RPMI8226 (cell line): ENCODE data around the gene UQCR10.

Experiments used
- DNase-seq: peaks from one replicate; pipeline ENCODE4 v3.0.0-alpha.2; 2015

Gene UQCR10

DNA sequence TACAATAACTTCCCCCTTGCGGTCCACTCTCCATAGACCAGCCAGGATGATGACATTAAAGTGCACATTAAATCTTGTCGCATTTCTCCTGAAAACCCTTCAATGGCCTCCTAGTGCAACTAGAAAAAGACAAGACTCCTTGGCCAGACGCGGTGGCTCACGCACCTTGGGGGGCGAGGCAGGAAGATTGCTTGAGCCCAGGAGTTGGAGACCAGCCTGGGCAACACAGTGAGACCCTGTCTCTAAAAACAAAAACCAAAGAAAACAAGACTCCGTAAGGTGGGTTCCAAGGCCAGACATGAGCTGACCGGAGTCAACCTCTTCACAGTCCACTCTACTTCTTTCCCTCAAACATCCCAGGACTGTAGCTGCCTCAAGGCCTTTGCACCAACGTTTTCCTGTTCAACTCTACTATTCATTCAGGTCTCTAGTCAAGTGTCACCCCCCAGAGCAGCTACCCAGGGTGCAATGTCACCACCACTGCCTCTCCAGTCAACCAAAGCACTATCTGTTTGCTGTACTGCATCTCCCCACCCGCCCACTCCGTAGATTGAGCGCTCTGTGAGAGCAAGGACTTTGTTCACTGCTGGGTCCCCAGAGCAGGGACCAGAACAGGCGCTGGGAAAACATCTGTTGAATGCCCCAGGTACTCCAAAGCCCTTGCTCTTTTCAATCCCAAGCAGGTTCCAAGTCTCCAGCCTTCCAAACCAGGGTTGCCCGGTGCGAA, 1.1 kb upstream of the UQCR10 start:
- peak; percentile 40 for DNase-seq

- peak; percentile 98 for DNase-seq
Observed at GRCh38 chr22:29766632-29767170, 468 bp upstream of the UQCR10 start, which contains the start of gene ZMAT5. TSS of gene ZMAT5 (minus strand) at chr22:29767007. CDS start at chr22:29748544, 18,463 bp downstream.

DNA sequence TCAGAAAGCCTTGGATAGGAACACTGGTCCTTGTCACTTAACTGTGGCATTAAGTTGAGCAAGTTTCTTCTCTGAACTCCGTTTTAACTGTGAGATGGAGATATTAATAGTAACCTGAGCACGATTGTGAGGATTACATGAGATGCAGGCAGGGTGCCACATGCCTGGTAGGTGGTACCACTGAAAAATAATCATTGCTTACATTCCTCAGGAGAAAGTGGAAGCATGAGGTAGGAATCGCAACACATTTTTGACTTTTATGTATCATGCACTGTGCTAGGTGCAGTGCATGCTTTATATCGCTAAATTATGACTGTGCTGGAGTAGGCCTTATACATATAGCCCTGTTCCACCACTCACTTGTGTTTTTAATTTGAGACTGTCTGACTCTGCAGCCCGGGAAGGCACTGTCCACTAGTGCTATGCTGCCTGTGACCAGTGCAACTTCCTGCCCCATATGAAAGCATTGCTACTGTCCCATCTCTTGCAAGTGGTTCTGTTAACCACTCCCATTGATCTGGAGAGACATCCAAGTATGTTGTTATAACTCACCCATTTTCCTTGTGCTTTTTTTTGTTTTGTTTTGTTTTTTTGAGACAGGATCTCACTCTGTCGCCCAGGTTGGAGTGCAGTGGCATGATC, 1.0 kb downstream of the UQCR10 start:
- DNase-seq = no peak

- DNase-seq = no peak
Observed at GRCh38 chr22:29769723-29770321, 2.7 kb downstream of the UQCR10 start.

GRCh38 chr22:29772170-29772641, 5.0 kb downstream of the UQCR10 start:
- DNase-seq = peak; percentile 10

- DNase-seq = no peak
Observed at GRCh38 chr22:29773233-29773632, 6.1 kb downstream of the UQCR10 start.

DNA sequence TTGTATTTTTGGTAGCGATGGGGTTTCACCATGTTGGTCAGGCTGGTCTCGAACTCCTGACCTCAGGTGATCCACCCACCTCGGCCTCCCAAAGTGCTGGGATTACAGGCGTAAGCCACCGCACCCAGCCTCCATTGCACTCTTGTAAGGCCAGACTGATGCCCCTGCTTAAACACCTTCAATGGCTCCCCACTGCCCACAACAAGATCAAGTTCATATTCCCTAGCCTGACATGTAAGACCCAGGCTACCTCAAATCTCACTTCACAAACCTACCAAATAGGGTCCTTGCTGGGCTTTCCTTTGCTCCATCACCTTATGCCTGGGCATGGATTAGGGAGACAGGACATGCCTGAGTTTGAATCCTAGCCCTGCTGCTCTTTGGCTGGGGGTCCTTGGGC, 13.1 kb downstream of the UQCR10 start:
- DNase-seq = no peak

DNA sequence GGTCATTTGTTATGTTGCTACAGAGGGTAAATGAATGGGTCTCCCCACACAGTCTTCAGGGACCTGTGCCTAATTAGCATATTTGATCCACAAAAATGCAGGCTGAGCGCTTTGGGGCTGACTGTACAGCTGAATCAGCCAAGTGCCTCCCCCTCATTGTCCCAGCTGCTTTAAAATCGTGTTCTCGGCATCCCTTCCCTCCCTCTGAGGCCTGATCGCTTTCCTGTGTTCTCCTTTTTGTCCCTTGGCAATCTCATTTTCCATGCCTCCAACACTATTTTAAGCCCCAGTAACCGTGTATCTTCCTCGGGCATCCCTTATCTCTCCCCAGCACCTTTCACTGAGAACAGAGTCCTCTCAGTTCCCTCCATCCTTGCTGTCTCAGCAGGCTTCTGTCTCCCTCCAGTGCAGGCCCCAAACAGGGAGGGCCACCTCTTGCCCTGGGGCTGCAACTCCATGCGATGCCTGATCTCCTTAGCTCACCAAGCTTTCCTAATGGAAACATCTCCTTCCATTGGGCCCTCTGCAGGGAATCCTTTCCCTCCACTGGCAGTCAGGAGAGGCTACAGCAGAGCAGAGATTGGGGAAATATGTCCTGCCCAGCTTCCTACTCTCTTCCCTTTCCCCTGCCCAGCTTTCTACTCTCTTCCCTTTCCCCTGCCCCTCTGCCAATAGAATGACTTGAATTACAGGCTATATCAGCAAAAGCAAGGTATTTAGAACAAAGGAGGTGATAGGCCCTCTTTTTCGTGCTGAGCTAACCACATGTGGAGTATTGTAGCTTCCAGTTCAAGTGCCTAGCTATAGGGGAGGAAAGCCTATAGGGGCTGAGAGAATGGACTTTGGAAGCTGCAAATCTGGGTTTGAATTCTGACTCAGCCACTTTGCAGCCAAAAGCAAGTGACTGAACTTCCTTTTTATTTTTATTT, 13.8 kb downstream of the UQCR10 start:
- DNase-seq = peak; percentile 17

DNA sequence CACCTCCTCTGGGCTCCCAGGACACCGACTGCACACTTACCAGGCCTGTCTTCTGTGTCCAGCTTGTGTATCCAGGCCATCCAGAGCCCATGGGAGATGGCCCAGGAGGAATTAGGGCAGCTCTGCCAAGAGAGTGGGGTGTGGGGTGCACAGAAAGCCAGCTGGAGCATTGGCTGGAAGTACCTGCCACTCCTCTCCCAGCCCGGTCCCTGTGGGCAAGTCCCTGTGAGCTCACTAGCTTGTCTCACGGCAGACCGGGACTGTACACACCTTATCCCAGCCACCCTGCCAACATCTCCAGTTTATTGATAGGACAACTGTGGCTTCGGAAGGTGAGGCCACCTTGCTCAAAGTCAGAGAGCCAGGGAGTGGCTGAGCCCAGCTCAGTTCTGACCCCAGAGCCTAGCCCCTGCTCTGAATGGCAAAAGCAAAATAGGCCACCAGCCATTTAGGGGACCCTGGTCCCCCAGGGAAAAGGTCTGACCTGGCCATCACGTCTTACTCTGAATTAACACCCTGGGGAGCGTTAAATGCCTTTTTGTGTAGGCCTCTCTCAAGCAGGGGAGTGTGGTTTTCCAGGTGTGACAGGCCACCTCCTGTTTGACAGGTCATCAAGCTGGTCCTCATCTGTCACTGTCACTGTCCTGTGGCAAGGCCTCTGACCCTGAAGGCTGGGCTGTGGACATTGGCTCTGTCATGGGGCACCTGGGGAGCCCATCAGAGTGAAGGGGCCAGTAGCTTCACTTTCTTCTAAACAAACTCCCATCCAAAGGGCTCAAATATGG, 15.1 kb downstream of the UQCR10 start:
- DNase-seq = no peak

DNA sequence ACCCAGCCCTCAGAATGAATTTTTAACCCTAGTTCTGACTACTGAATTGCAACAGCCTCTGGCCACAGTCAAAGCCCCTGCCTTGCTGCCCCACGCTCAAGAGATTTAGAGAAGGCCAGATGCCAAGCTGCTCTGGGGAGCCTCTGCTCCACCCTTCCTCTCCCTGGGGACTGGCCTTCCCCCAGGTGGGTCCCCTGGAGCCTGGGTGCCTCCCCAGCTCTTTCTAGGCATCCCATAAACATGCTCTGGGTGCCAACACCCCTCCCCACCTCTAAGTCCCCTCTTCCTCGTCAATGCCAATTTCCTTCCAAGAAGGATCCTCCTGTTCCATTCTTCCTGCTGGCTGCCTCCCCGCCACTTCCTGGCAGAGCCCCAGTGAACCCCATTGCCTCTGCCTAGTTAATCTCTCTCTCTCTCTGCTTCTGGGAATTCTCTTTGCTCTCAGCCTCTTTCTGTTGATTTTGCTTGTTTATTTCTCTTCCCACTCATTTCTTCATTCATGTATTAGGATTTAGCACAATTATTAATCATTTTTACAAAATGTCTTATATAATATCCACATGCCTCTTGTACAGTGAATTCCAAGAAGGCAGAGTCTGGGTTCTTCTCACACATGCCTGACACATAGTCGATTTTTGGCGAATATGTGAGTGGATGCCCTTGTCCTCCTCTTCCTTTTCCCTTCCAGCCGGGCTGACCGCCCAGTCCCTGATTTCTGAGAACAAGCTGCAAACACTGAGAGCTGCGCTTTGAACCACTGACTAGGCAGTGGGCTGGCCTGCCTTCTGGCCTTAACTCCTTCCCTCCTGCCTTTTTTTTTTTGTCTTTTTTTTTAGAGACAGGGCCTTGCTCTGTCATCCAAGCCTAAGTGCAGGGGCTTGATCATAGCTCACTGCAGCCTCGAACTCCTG, 17.5 kb downstream of the UQCR10 start:
- no peak for DNase-seq

GRCh38 chr22:29786031-29786430, 18.9 kb downstream of the UQCR10 start:
- no peak for DNase-seq

DNA sequence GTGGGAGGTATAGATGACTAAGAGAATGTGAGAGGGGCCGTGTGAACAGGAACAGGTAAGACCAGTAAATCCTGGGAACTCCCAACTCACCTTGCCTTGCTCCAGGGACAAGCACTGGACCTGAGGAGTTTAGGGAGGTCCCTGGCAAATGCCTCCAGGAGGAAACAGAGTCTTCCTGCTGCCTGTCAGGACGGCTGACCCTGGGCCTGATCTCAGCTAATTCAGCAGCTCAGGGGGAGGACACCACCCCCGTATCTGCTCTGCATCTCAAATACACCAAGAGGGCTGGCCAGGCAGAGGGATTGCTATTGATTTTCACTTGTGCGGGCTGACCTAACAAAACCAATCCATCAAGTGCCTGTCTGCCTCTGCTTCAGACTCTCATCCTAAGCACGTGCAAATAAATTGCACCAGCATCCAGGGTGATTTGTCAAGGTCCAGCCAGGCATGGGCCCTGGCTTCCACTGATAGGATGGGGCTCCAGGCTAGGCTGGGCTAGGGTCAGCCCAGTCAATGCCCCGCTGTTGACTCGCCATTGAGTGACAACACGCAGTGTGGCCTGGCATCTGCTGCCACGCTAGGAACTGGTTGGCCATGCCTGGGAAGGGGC, 20.3 kb downstream of the UQCR10 start:
- DNase-seq = no peak

GRCh38 chr22:29788339-29789279, 21.4 kb downstream of the UQCR10 start:
- DNase-seq = no peak

- DNase-seq = no peak
Observed at GRCh38 chr22:29790061-29790460, 22.9 kb downstream of the UQCR10 start.

- DNase-seq = no peak
Observed at GRCh38 chr22:29793396-29793795, 26.2 kb downstream of the UQCR10 start.

DNA sequence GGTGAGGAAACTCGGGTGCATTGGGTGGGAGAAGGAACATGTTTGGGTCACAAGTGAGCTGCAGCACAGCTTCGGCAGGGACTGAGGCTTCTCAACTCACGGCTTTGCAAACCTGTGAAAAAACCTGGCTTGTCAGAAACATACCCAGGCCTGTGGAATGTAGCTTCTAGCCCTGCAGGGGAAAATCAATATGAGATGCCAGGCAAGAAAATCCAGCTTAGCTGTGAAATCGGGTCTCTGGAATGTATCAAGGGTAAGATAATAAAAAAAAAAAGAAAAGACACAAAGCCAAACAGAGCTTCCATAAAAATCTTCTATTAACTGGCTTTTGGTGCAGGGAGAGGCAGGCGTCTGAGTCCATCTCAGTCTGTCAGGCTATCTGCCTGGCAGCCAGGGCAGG, 28.5 kb downstream of the UQCR10 start:
- no peak for DNase-seq

DNA sequence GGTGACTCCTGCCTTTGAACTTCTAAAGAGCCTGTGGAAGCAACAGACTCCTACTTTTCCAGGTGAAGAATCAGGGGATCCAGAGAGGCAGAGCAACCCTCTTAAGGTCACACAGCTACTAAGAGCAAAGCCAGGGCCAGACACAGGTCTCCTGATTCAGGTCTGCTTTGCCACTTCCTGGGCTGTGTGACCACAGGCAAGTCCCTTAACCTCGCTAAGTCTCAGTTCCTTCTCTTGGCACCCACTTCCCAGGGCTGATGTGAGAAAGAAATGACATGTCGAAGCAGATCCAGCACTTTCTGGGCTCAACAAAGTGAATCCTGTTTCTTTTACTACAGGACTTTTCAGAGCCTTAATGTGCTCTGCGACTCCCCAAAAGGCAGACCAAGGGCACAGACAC, 30.2 kb downstream of the UQCR10 start:
- no peak for DNase-seq

- DNase-seq = no peak
Observed at GRCh38 chr22:29798318-29798717, 31.1 kb downstream of the UQCR10 start.

GRCh38 chr22:29798801-29799200, 31.6 kb downstream of the UQCR10 start:
- DNase-seq = no peak
